Measurements from ENCODE around the gene CARNS1.
"Not testable (repeated sequence)": the region's sequence is repeated elsewhere in the genome, so short reads cannot be mapped to it uniquely, and the experiment has no call there.

Gene CARNS1

GRCh38 chr11:67397986-67398660 lies 17.4 kb upstream of the CARNS1 start:
- no peak for DNase-seq

GRCh38 chr11:67398661-67399563 lies 16.6 kb upstream of the CARNS1 start:
- no peak for DNase-seq

GRCh38 chr11:67400251-67400941 lies 15.1 kb upstream of the CARNS1 start:
- no peak for DNase-seq

GRCh38 chr11:67400942-67401494 lies 14.5 kb upstream of the CARNS1 start:
- DNase-seq = no peak

GRCh38 chr11:67401495-67402191 lies 13.8 kb upstream of the CARNS1 start, which contains the start of gene PPP1CA:
Gene PPP1CA (minus strand): TSS chr11:67401858. CDS start chr11:67401782, 76 bp downstream.
- peak; percentile 91 for DNase-seq

GRCh38 chr11:67402192-67402839 lies 13.2 kb upstream of the CARNS1 start:
- DNase-seq = not testable (repeated sequence)

- not testable (repeated sequence) for DNase-seq
Observed at GRCh38 chr11:67403085-67403484, 12.4 kb upstream of the CARNS1 start.

- no peak for DNase-seq
Observed at GRCh38 chr11:67404515-67405195, 10.8 kb upstream of the CARNS1 start.

- DNase-seq = no peak
Observed at GRCh38 chr11:67405196-67405567, 10.3 kb upstream of the CARNS1 start.

- DNase-seq = no peak
Observed at GRCh38 chr11:67405688-67406339, 9.7 kb upstream of the CARNS1 start.

- DNase-seq = no peak
Observed at GRCh38 chr11:67406420-67406968, 9.0 kb upstream of the CARNS1 start.

- peak; percentile 17 for DNase-seq
Observed at GRCh38 chr11:67406969-67407687, 8.3 kb upstream of the CARNS1 start.

- no peak for DNase-seq
Observed at GRCh38 chr11:67407688-67408163, 7.8 kb upstream of the CARNS1 start.

- DNase-seq = no peak
Observed at GRCh38 chr11:67408437-67409200, 6.9 kb upstream of the CARNS1 start.

GRCh38 chr11:67409261-67409666 lies 6.2 kb upstream of the CARNS1 start:
- no peak for DNase-seq

GRCh38 chr11:67409781-67410368 lies 5.6 kb upstream of the CARNS1 start:
- no peak for DNase-seq

GRCh38 chr11:67410369-67410831 lies 5.1 kb upstream of the CARNS1 start:
- no peak for DNase-seq

All from NCI-H345 (cell line).